PC-3 (cell line): ENCODE results near the gene CCM2. TPM values are rescaled to one million over a fixed set of nuclear protein-coding genes. Genes with fewer than 3 reads are reported as not detected.

ENCODE experiments used
- ATAC-seq: fragments of 200-7000 bp; cut with Tn5 transposase; 2 replicates; pipeline ENCODE4 v1.9.1; 2020; ENCODE audit warnings: mild to moderate bottlenecking, moderate library complexity
- BruUV-seq: library from RNA; stranded (reverse); fragments of 400-500 nt; replicated peaks from 2 replicates; lab custom pipeline; 2021; lab: Mats Ljungman, UMichigan
- CTCF ChIA-PET: fragments of 300-600 bp; sonication (Branson Sonifier 250); formaldehyde crosslinking; loops from one replicate; lab custom pipeline; 2022; ENCODE audit warnings: antibody characterized with exemption; lab: Charles Lee
- POLR2A ChIA-PET: fragments of 300-600 bp; sonication (Branson Sonifier 250); formaldehyde crosslinking; loops from one replicate; lab custom pipeline; 2022; ENCODE audit warnings: antibody characterized with exemption; ENCODE audit not compliant: unreplicated experiment; lab: Charles Lee
- DNase-seq: peaks from one replicate; pipeline ENCODE4 v3.0.0-alpha.2; 2015
- H2AFZ ChIP-seq: fragments of 300-600 bp; sonication (generic); 2 replicates; pipeline ENCODE4 v1.6.0; 2016; ENCODE audit warnings: antibody characterized with exemption, low read length
- H3F3A ChIP-seq: fragments of 300-600 bp; sonication (generic); one replicate; pipeline ENCODE4 v1.6.0; 2017; ENCODE audit warnings: antibody characterized with exemption, low read length, control low read depth, mild to moderate bottlenecking; ENCODE audit not compliant: unreplicated experiment
- H3K27ac ChIP-seq: fragments of 300-600 bp; sonication (generic); 2 replicates; pipeline ENCODE4 v1.5.1; 2016; ENCODE audit warnings: mild to moderate bottlenecking, low read length
- H3K27me3 ChIP-seq: fragments of 300-600 bp; sonication (generic); 2 replicates; pipeline ENCODE4 v1.6.1; 2016; ENCODE audit warnings: low read length, mixed read lengths
- H3K36me3 ChIP-seq: fragments of 300-600 bp; sonication (generic); 2 replicates; pipeline ENCODE4 v1.6.1; 2016; ENCODE audit warnings: low read depth, mixed run types, low read length, mixed read lengths
- H3K4me1 ChIP-seq: fragments of 300-600 bp; sonication (generic); 2 replicates; pipeline ENCODE4 v1.5.1; 2016; ENCODE audit warnings: low read length; ENCODE audit not compliant: insufficient read depth
- H3K4me2 ChIP-seq: fragments of 300-600 bp; sonication (generic); 2 replicates; pipeline ENCODE4 v1.6.0; 2016; ENCODE audit warnings: low read length
- H3K4me3 ChIP-seq: fragments of 300-600 bp; sonication (generic); 2 replicates; pipeline ENCODE4 v1.5.1; 2016; ENCODE audit warnings: mild to moderate bottlenecking, low read length, mixed read lengths
- H3K79me2 ChIP-seq: fragments of 300-600 bp; sonication (generic); 2 replicates; pipeline ENCODE4 v1.6.1; 2017; ENCODE audit warnings: low read length, mixed read lengths
- H3K9ac ChIP-seq: fragments of 300-600 bp; sonication (generic); 2 replicates; pipeline ENCODE4 v1.6.0; 2016; ENCODE audit warnings: mild to moderate bottlenecking, low read length
- H3K9me2 ChIP-seq: fragments of 300-600 bp; sonication (generic); replicated peaks from 2 replicates; pipeline ENCODE4 v1.6.1; 2016; ENCODE audit warnings: mixed run types, low read length, mixed read lengths
- H3K9me3 ChIP-seq: fragments of 300-600 bp; sonication (generic); 2 replicates; pipeline ENCODE4 v1.6.1; 2016; ENCODE audit warnings: low read length, mixed read lengths
- H4K20me1 ChIP-seq: fragments of 300-600 bp; sonication (generic); 2 replicates; pipeline ENCODE4 v1.6.1; 2016; ENCODE audit warnings: low read length, mixed read lengths
- EZH2 ChIP-seq: fragments of 300-600 bp; sonication (generic); IDR thresholded peaks from one replicate; pipeline ENCODE4 v1.6.1; 2017; ENCODE audit warnings: antibody characterized with exemption, mild to moderate bottlenecking, low read length; ENCODE audit not compliant: unreplicated experiment
- EZH2phosphoT487 ChIP-seq: fragments of 300-600 bp; sonication (generic); IDR thresholded peaks from 2 replicates; pipeline ENCODE4 v1.6.1; 2018; ENCODE audit warnings: mild to moderate bottlenecking, antibody characterized with exemption, low read length, borderline replicate concordance
- intact Hi-C: fragments of 100-400 bp; cut with micrococcal nuclease; formaldehyde crosslinking; loops from 2 replicates; pipeline ENCODE4 v1.9.0; 2023
- total RNA-seq: library from RNA; depleted of rRNA; stranded (reverse); fragments of >200 nt; gene quantifications from 2 replicates; pipeline ENCODE4 v1.2.3, GENCODE V29; 2014
- TF ChIP-seq, protein P1 (sequence below): fragments of 300-600 bp; sonication (generic); conservative IDR thresholded peaks from 2 replicates; pipeline ENCODE4 v1.5.1; 2017; ENCODE audit warnings: antibody characterized with exemption, low read depth, mild to moderate bottlenecking, low read length

Gene CCM2
- total RNA-seq, 1 experiment from 2014 or later, result 56.6 TPM

DNA sequence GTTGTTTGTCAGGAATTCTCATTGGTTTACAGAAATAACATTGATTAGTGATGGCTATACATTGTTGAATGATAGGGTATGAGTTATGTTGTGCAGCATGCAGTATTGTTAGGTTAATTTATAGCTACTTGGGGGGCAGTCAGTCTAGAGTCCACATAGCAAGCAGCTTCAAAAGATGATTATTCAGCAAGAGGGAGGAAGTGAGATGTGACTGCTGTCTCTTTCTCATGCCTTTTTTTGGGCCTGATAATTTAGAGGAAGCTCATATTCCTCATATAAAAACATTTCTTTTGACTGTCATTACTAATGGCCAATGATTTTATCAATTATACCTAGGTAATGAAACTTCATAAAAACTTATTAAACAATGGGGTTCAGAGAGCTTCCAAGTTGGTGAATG lies 114.9 kb downstream of the CCM2 start:
- H3K27ac ChIP-seq, result no peak overlapping the region
- no peak overlapping the region for H3K4me2 ChIP-seq
- H3K4me3 ChIP-seq, result no peak overlapping the region
- H3K9ac ChIP-seq, result no peak overlapping the region
- H3K36me3 ChIP-seq, result no peaks in the 10 kb centered on the region
- no peak overlapping the region for H2AFZ ChIP-seq
- H3F3A ChIP-seq, result no peaks in the 10 kb centered on the region
- TF ChIP-seq EZH2 (no peak), EZH2phosphoT487 (no peak)
- TF ChIP-seq, protein P1, sequence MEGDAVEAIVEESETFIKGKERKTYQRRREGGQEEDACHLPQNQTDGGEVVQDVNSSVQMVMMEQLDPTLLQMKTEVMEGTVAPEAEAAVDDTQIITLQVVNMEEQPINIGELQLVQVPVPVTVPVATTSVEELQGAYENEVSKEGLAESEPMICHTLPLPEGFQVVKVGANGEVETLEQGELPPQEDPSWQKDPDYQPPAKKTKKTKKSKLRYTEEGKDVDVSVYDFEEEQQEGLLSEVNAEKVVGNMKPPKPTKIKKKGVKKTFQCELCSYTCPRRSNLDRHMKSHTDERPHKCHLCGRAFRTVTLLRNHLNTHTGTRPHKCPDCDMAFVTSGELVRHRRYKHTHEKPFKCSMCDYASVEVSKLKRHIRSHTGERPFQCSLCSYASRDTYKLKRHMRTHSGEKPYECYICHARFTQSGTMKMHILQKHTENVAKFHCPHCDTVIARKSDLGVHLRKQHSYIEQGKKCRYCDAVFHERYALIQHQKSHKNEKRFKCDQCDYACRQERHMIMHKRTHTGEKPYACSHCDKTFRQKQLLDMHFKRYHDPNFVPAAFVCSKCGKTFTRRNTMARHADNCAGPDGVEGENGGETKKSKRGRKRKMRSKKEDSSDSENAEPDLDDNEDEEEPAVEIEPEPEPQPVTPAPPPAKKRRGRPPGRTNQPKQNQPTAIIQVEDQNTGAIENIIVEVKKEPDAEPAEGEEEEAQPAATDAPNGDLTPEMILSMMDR, result no peak
- no peaks in the 10 kb centered on the region for H3K27me3 ChIP-seq
- ATAC-seq (no peak), DNase-seq (no peak)
- intact Hi-C loops, result no loop called here
- ChIA-PET CTCF (no interaction called here), POLR2A (interaction anchor here (0.6 kb wide), 1 partner anchor 769 kb away, joined by 4 read pairs; no protein-coding TSS in a partner anchor)
- no TSS peak for BruUV-seq
- no peaks in the 10 kb centered on the region for H3K9me2 ChIP-seq
- 0 out of 2 replicates have a peak, but pooled peaks cover 3% of the 10 kb centered on the region for H4K20me1 ChIP-seq
- peaks cover 16% of the 10 kb centered on the region for H3K79me2 ChIP-seq
- H3K9me3 ChIP-seq, result no peaks in the 10 kb centered on the region
- peaks cover 13% of the 10 kb centered on the region for H3K4me1 ChIP-seq

DNA sequence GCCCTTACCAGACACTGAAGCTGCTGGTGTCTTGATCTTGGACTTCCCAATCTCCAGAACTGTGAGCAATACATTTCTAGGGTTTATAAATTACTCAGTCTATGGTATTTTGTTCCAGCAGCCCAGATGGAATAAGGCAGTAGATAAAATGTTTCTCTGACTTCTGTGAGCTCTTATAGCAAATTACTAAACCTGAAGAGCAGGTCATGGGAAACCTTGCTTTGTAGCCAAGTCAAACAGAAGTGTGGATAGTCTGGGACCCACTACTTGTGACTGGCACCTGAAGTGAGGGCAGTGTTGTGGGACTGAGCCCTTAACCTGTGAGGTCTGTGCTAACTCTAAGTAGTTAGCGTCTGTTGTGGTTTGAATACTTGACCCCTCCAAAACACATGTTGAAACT lies 116.0 kb downstream of the CCM2 start:
- Histone ChIP-seq H3K4me3 (no peak overlapping the region), H3K36me3 (no peaks in the 10 kb centered on the region), H2AFZ (no peak overlapping the region), H3K9me2 (no peaks in the 10 kb centered on the region), H3K9ac (no peak overlapping the region), H3K9me3 (no peaks in the 10 kb centered on the region), H3K4me1 (peaks cover 6% of the 10 kb centered on the region; the same call in 1 of the 2 replicates), H4K20me1 (no peaks in the 10 kb centered on the region), H3K79me2 (peaks cover 5% of the 10 kb centered on the region), H3K27me3 (no peaks in the 10 kb centered on the region), H3K27ac (no peak overlapping the region), H3K4me2 (no peak overlapping the region), H3F3A (no peaks in the 10 kb centered on the region)
- CTCF ChIA-PET, result no interaction called here
- no peak for ATAC-seq
- TF ChIP-seq EZH2phosphoT487 (no peak), EZH2 (no peak)
- TF ChIP-seq, protein P1, result no peak
- no TSS peak for BruUV-seq
- POLR2A ChIA-PET, result no interaction called here
- DNase-seq, result no peak
- intact Hi-C loops, result no loop called here

DNA sequence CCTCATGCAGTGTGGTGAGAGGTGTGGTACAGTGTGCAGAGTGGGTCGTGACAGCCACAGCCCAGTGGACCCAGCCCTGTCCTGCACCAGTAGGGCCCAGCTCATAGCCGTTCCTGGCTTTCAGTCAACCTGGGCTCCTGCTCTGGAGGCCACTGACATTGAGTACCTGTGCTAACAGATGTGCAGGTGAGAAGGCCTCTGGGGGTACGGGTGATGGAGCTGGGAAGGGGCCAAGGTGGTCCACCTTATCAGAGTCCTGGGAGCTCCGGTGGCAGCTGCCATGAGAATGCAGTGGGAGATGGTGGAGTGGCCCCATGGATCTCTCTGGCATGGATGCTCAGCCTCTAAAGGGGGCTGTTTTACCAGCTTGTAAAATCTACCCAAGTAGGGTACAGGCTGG lies 117.6 kb downstream of the CCM2 start:
- Histone ChIP-seq H3K9me3 (no peaks in the 10 kb centered on the region), H3K4me2 (no peak overlapping the region), H2AFZ (no peak overlapping the region), H3K4me1 (peaks cover under 1% of the 10 kb centered on the region; the same call in 1 of the 2 replicates), H3F3A (no peaks in the 10 kb centered on the region), H3K36me3 (no peaks in the 10 kb centered on the region), H3K9ac (no peak overlapping the region), H3K9me2 (no peaks in the 10 kb centered on the region), H4K20me1 (no peaks in the 10 kb centered on the region), H3K4me3 (no peak overlapping the region), H3K79me2 (no peaks in the 10 kb centered on the region), H3K27me3 (no peaks in the 10 kb centered on the region), H3K27ac (no peak overlapping the region)
- DNase-seq (no peak), ATAC-seq (no peak)
- CTCF ChIA-PET, result no interaction called here
- TF ChIP-seq EZH2, result no peak
- TF ChIP-seq EZH2phosphoT487, result no peak
- TF ChIP-seq, protein P1, result no peak
- BruUV-seq, result no TSS peak
- intact Hi-C loops, result no loop called here
- POLR2A ChIA-PET, result no interaction called here
